Mesenchymal stem cell (in vitro differentiated cells and primary cell): ENCODE results near the gene ZNF513.

Experiments
- DNase-seq: peaks from one replicate; pipeline ENCODE4 v3.0.0-alpha.2; 2013
- H2AFZ ChIP-seq: one replicate; pipeline ENCODE4 v1.6.1; 2013; ENCODE audit warnings: low read depth, mild to moderate bottlenecking, control low read depth, inconsistent platforms, low read length, moderate library complexity
- H2AK5ac ChIP-seq: 2 replicates; pipeline ENCODE4 v1.6.1; 2013; ENCODE audit warnings: low read length, moderate library complexity, mild to moderate bottlenecking, inconsistent platforms; ENCODE audit not compliant: severe bottlenecking
- H2BK120ac ChIP-seq: one replicate; pipeline ENCODE4 v1.6.1; 2013; ENCODE audit warnings: low read depth, mild to moderate bottlenecking, inconsistent platforms, low read length, moderate library complexity
- H2BK12ac ChIP-seq, 2 experiments: one replicate each; pipeline ENCODE4 v1.6.1; 2013; ENCODE audit warnings: inconsistent platforms in 2 of 2, low read length in 2 of 2, mild to moderate bottlenecking in 2 of 2, moderate library complexity in 2 of 2, control low read depth in 1 of 2
- H2BK15ac ChIP-seq: one replicate; pipeline ENCODE4 v1.6.1; 2013; ENCODE audit warnings: mild to moderate bottlenecking, low read depth, inconsistent platforms; ENCODE audit not compliant: poor library complexity, severe bottlenecking
- H2BK5ac ChIP-seq: 2 replicates; pipeline ENCODE4 v1.6.1; 2013; ENCODE audit warnings: low read depth, mild to moderate bottlenecking, low read length, control low read depth, inconsistent platforms; ENCODE audit not compliant: poor library complexity, severe bottlenecking
- H3K14ac ChIP-seq, 2 experiments: one replicate each; pipeline ENCODE4 v1.6.1; 2013; ENCODE audit warnings: inconsistent platforms in 2 of 2, low read length in 2 of 2, control low read depth in 1 of 2, mild to moderate bottlenecking in 1 of 2, moderate library complexity in 1 of 2
- H3K18ac ChIP-seq, 2 experiments: one replicate each; pipeline ENCODE4 v1.6.1; 2013; ENCODE audit warnings: inconsistent platforms in 2 of 2, low read length in 2 of 2, control low read depth in 1 of 2, low read depth in 1 of 2, mild to moderate bottlenecking in 1 of 2
- H3K23ac ChIP-seq, 2 experiments: one replicate each; pipeline ENCODE4 v1.6.1; 2013; ENCODE audit warnings: inconsistent platforms in 2 of 2, low read length in 2 of 2, mild to moderate bottlenecking in 2 of 2, moderate library complexity in 2 of 2, control low read depth in 1 of 2
- H3K27ac ChIP-seq: 2 replicates; pipeline ENCODE4 v1.5.1; 2013; ENCODE audit warnings: mild to moderate bottlenecking, moderate library complexity, low read length, control low read depth, inconsistent platforms; ENCODE audit not compliant: poor library complexity, severe bottlenecking
- H3K27me3 ChIP-seq, 2 experiments: 2 replicates each; pipeline versions ENCODE4 v1.6.1 to v1.7.0; 2013; ENCODE audit warnings: low read length in 2 of 2, mild to moderate bottlenecking in 2 of 2, moderate library complexity in 2 of 2, control low read depth in 1 of 2, inconsistent platforms in 1 of 2; ENCODE audit not compliant: control insufficient read depth in 1 of 2, insufficient read depth in 1 of 2
- H3K36me3 ChIP-seq, 2 experiments: 2 replicates each; pipeline versions ENCODE4 v1.6.1 to v1.7.0; 2013; ENCODE audit warnings: low read length in 2 of 2, control low read depth in 1 of 2, inconsistent platforms in 1 of 2, low read depth in 1 of 2, mild to moderate bottlenecking in 1 of 2; ENCODE audit not compliant: insufficient read depth in 2 of 2, control insufficient read depth in 1 of 2
- H3K4ac ChIP-seq, 2 experiments: one replicate each; pipeline ENCODE4 v1.6.1; 2013; ENCODE audit warnings: inconsistent platforms in 2 of 2, low read length in 2 of 2, mild to moderate bottlenecking in 2 of 2, moderate library complexity in 2 of 2, control low read depth in 1 of 2, low read depth in 1 of 2
- H3K4me1 ChIP-seq: 2 replicates; pipeline ENCODE4 v1.6.1; 2013; ENCODE audit warnings: low read depth, low read length, control low read depth; ENCODE audit not compliant: control insufficient read depth, insufficient read depth
- H3K4me2 ChIP-seq: 2 replicates; pipeline ENCODE4 v1.6.1; 2013; ENCODE audit warnings: low read length, mild to moderate bottlenecking, inconsistent platforms; ENCODE audit not compliant: poor library complexity, severe bottlenecking
- H3K4me3 ChIP-seq, 2 experiments: 2 replicates each; pipeline versions ENCODE4 v1.5.1 to v1.7.0; 2013; ENCODE audit warnings: low read length in 2 of 2, mild to moderate bottlenecking in 2 of 2, control low read depth in 1 of 2, low read depth in 1 of 2; ENCODE audit not compliant: insufficient read depth in 1 of 2
- H3K79me1 ChIP-seq: replicated peaks from 2 replicates; pipeline ENCODE4 v1.6.1; 2013; ENCODE audit warnings: mild to moderate bottlenecking, control low read depth, low read length, inconsistent platforms; ENCODE audit not compliant: poor library complexity, severe bottlenecking
- H3K9ac ChIP-seq: 2 replicates; pipeline ENCODE4 v1.7.0; 2013; ENCODE audit warnings: mild to moderate bottlenecking, low read length, moderate library complexity
- H3K9me3 ChIP-seq: 2 replicates; pipeline ENCODE4 v1.7.0; 2013; ENCODE audit warnings: mild to moderate bottlenecking, low read length; ENCODE audit not compliant: control insufficient read depth
- H4K8ac ChIP-seq: one replicate; pipeline ENCODE4 v1.6.1; 2013; ENCODE audit warnings: inconsistent platforms, mild to moderate bottlenecking, low read length, moderate library complexity
- H4K91ac ChIP-seq: one replicate; pipeline ENCODE4 v1.6.1; 2013; ENCODE audit warnings: mild to moderate bottlenecking, low read length, inconsistent platforms
- WGBS: methylation state at CpG from one replicate; pipeline ENCODE4 v1.1.7; 2013; ENCODE audit warnings: mixed read lengths; 5-methylcytosine and 5-hydroxymethylcytosine counted together

Gene ZNF513

DNA sequence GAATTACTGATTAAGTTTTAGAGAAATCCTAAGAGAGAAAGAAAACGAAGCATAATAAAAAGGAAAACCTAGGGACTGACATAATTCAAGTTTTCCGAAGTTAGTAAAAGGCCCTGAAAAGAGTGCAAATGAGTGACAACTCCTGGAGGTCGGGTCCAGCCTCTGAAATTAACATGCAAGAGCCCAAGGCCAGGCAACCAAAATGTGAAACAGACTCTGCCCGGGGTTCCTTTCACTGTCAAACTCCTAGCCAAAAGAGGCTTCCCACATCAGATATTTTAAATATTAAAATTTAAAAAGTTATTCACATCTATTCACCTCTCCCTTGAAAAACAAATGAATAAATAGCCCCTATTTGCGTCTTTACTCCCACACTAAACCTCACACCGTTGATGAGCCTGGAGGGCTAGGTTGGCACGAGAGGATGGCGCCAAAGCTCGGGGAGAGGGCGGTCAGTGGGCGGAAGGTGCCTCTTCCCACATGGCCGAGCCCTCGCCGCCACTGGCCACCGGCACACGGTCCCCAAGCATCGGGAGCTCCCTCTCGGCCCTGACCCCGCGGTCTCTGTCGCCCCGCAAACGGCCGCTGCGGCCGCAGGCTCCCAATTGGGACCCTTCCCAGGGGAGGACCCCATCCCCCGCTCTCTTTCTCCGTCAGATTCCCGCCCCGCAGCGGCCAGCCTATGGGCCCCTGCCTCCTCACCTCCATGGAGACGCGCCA lies 28.2 kb upstream of the ZNF513 start:
- H2AFZ ChIP-seq: peak overlapping the region; percentile 98
- WGBS: 1% methylated on average over 31 of the region's 33 CpGs
- H4K91ac ChIP-seq: peak overlapping the region; percentile 75
- peak overlapping the region; percentile 90 for H3K9ac ChIP-seq
- H3K27ac ChIP-seq: peak overlapping the region; percentile 2
- H3K9me3 ChIP-seq: no peaks in the 10 kb centered on the region
- peak overlapping the region; percentile 79 to 100 for H3K23ac ChIP-seq
- peak overlapping the region in 1 of 2 experiments; percentile 54 for H2BK12ac ChIP-seq
- H3K36me3 ChIP-seq: peaks cover 5 to 8% of the 10 kb centered on the region in 2 experiments
- peak overlapping the region; percentile 75 for H4K8ac ChIP-seq
- DNase-seq: peak; percentile 45
- peaks cover 2% of the 10 kb centered on the region for H3K4me1 ChIP-seq
- peak overlapping the region; percentile 23 for H2BK15ac ChIP-seq
- H2BK120ac ChIP-seq: peak overlapping the region; percentile 19
- peak overlapping the region; percentile 70 for H2BK5ac ChIP-seq
- H3K4me3 ChIP-seq: peak overlapping the region; percentile 96 to 100
- H3K4me2 ChIP-seq: peak overlapping the region; percentile 99
- peak overlapping the region in 1 of 2 experiments; percentile 92 for H3K4ac ChIP-seq
- H3K27me3 ChIP-seq: no peaks in the 10 kb centered on the region
- peak overlapping the region; percentile 93 to 95 for H3K18ac ChIP-seq
- no peaks in the 10 kb centered on the region for H3K79me1 ChIP-seq
- H3K14ac ChIP-seq: peak overlapping the region; percentile 66 to 91
- no peak overlapping the region for H2AK5ac ChIP-seq

DNA sequence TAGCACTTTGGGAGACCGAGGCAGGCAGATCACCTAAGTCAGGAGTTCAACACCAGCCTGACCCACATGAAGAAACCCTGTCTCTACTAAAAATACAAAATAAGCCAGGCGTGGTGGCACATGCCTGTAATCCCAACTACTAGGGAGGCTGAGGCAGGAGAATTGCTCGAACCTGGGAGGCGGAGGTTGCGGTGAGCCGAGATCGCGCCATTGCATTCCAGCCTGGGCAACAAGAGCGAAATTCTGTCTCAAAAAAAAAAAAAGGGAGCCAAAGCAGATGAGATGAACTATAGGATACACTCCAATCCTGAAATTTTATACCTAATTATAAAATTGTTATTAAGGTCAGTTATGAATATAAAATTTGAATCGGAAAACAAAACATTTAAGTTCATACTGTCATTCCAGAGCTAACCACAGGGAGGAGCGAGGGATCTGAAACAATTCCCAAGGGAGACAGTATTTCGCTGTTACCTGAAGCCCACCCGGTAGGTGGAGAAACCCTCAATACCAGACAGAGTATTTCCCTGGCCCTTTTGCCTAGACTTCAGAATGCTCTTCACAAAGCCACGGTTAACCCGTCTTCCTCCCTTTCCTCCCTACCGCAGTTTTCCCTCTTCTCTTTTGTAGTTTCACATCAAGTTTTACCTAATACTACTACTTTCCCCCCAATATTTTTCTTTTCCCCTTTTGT lies 27.4 kb upstream of the ZNF513 start:
- Histone ChIP-seq H2BK15ac (no peak overlapping the region), H3K9me3 (no peaks in the 10 kb centered on the region)
- 48% methylated on average over 13 of the region's 16 CpGs for WGBS

GRCh38 chr2:27400348-27401135 lies 20.0 kb upstream of the ZNF513 start:
- Histone ChIP-seq H2BK15ac (no peak overlapping the region), H3K27me3 (no peaks in the 10 kb centered on the region), H3K9me3 (no peaks in the 10 kb centered on the region), H3K4me2 (no peak overlapping the region), H3K4ac (no peak overlapping the region), H3K4me3 (no peak overlapping the region), H2BK5ac (no peak overlapping the region), H4K91ac (no peak overlapping the region), H3K79me1 (no peaks in the 10 kb centered on the region), H4K8ac (peak overlapping the region; percentile 28), H3K27ac (peak overlapping the region; percentile 49), H2BK120ac (no peak overlapping the region), H3K14ac (no peak overlapping the region), H3K4me1 (peaks cover 4% of the 10 kb centered on the region), H2AFZ (no peak overlapping the region), H3K18ac (no peak overlapping the region), H3K36me3 (peaks cover 6 to 10% of the 10 kb centered on the region in 2 experiments), H3K9ac (no peak overlapping the region), H3K23ac (no peak overlapping the region), H2AK5ac (no peak overlapping the region), H2BK12ac (no peak overlapping the region)
- no CpG with 5 or more reads among the region's 2 CpGs for WGBS
- DNase-seq: no peak

More for the DNA sequence above, 27.4 kb upstream of the ZNF513 start:
- no peaks in the 10 kb centered on the region for H3K27me3 ChIP-seq
- peaks cover 5 to 8% of the 10 kb centered on the region in 2 experiments for H3K36me3 ChIP-seq
- H2AFZ ChIP-seq: peak overlapping the region; percentile 39
- no peak overlapping the region for H3K23ac ChIP-seq
- no peak overlapping the region for H2BK120ac ChIP-seq
- no peaks in the 10 kb centered on the region for H3K79me1 ChIP-seq
- H3K14ac ChIP-seq: no peak overlapping the region
- H2BK12ac ChIP-seq: no peak overlapping the region
- H3K4me1 ChIP-seq: peaks cover 2% of the 10 kb centered on the region
- H3K4me2 ChIP-seq: peak overlapping the region; percentile 99
- peak; percentile 65 for DNase-seq
- H3K4me3 ChIP-seq: peak overlapping the region in 1 of 2 experiments; percentile 96
- no peak overlapping the region for H3K27ac ChIP-seq
- H4K8ac ChIP-seq: no peak overlapping the region
- H3K9ac ChIP-seq: peak overlapping the region; percentile 90
- H3K4ac ChIP-seq: no peak overlapping the region
- H4K91ac ChIP-seq: no peak overlapping the region
- H2AK5ac ChIP-seq: no peak overlapping the region
- H2BK5ac ChIP-seq: no peak overlapping the region
- H3K18ac ChIP-seq: no peak overlapping the region

DNA sequence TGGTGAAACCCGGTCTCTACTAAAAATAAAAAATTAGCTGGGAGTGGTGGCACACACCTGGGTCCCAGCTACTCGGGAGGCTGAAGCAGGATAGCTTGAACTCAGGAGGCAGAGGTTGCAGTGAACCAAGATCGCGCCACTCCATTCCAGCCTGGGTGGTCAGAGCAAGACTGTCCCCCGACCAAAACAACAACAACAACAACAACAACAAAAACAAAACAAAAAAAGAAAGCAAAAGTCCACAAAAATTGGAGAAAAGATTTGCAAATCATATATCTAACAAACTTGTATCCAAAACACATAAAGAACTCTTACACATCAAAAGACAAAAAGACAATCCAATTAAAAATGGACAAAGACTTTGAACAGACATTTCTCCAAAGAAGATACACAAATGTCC lies 18.4 kb upstream of the ZNF513 start:
- 96% methylated on average over 5 of the region's 5 CpGs for WGBS
- Histone ChIP-seq H3K4ac (no peak overlapping the region), H3K27ac (no peak overlapping the region), H2BK120ac (no peak overlapping the region), H3K4me2 (no peak overlapping the region), H3K36me3 (peaks cover 0 to 5% of the 10 kb centered on the region in 2 experiments), H2BK15ac (no peak overlapping the region), H4K8ac (no peak overlapping the region), H2AFZ (no peak overlapping the region), H3K79me1 (no peaks in the 10 kb centered on the region), H2AK5ac (no peak overlapping the region), H3K23ac (no peak overlapping the region), H3K4me1 (peaks cover 4% of the 10 kb centered on the region), H3K9me3 (no peaks in the 10 kb centered on the region), H3K9ac (no peak overlapping the region), H3K27me3 (no peaks in the 10 kb centered on the region), H4K91ac (no peak overlapping the region), H3K18ac (no peak overlapping the region), H2BK5ac (no peak overlapping the region), H3K14ac (no peak overlapping the region), H3K4me3 (no peak overlapping the region), H2BK12ac (no peak overlapping the region)
- DNase-seq: no peak
